GM23338 (cell line): ENCODE results near the gene ZBTB37.

Source experiments
- CTCF ChIP-seq, 2 experiments: fragments of 200-600 bp in 1 of 2; sonication (generic) in 1 of 2; conservative IDR thresholded peaks; 2 replicates each; pipeline versions ENCODE4 v1.5.1 to v1.6.1; 2016 to 2017; ENCODE audit warnings: antibody characterized with exemption in 2 of 2, low read depth in 2 of 2, mild to moderate bottlenecking in 2 of 2, moderate library complexity in 1 of 2
- TF ChIP-seq, protein P1 (sequence below): IDR thresholded peaks from 2 replicates; pipeline ENCODE4 v1.6.1; 2016; ENCODE audit warnings: antibody characterized with exemption

GRCh38 chr1:173900427-173900826, 32.2 kb downstream of the ZBTB37 start:
- no peak for TF ChIP-seq CTCF (conservative IDR thresholded peaks at IDR 0.05; ENCODE audit: low read depth in 2 of 2)
- TF ChIP-seq, protein P1, sequence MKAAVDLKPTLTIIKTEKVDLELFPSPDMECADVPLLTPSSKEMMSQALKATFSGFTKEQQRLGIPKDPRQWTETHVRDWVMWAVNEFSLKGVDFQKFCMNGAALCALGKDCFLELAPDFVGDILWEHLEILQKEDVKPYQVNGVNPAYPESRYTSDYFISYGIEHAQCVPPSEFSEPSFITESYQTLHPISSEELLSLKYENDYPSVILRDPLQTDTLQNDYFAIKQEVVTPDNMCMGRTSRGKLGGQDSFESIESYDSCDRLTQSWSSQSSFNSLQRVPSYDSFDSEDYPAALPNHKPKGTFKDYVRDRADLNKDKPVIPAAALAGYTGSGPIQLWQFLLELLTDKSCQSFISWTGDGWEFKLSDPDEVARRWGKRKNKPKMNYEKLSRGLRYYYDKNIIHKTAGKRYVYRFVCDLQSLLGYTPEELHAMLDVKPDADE = no peak
